ENCODE measurements around the gene ZNF675.

DNA sequence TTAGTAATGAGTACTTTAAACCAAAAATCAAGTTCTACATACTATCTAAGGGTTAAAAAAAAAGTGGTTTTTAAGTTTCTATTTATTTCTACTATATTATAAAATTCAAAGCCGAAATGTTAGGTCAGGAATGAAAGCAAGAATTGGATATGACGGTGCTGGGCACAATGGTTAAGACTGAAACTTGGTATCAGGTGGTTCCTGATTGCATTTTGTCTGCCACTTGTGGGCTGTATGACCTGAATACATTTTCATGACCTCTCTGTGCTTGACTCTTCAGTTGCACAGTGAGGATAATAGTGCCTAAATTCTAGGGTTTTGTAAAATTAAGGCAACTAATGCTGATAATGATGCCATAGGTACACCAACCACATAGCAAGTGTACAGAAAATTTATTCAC is 22.3 kb upstream of the ZNF675 start:
- TF ChIP-seq POLR2A (IDR thresholded peaks at IDR 0.05) (no peak), POLR2AphosphoS5 (IDR thresholded peaks at IDR 0.05; ENCODE audit: insufficient read depth in 1 of 2, low read depth in 1 of 2) (no peak)
- TF ChIP-seq, protein P1, sequence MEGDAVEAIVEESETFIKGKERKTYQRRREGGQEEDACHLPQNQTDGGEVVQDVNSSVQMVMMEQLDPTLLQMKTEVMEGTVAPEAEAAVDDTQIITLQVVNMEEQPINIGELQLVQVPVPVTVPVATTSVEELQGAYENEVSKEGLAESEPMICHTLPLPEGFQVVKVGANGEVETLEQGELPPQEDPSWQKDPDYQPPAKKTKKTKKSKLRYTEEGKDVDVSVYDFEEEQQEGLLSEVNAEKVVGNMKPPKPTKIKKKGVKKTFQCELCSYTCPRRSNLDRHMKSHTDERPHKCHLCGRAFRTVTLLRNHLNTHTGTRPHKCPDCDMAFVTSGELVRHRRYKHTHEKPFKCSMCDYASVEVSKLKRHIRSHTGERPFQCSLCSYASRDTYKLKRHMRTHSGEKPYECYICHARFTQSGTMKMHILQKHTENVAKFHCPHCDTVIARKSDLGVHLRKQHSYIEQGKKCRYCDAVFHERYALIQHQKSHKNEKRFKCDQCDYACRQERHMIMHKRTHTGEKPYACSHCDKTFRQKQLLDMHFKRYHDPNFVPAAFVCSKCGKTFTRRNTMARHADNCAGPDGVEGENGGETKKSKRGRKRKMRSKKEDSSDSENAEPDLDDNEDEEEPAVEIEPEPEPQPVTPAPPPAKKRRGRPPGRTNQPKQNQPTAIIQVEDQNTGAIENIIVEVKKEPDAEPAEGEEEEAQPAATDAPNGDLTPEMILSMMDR (IDR thresholded peaks at IDR 0.05): no peak

All from vagina (tissue), 2 donors.